Activated gamma-delta T cell treated with Interleukin-2 at 50 U/mL for 16 hours (primary cell): Measurements from ENCODE around the gene MYO3A.

Source experiments
- DNase-seq: peaks from one replicate; pipeline ENCODE4 v3.0.0-alpha.2; 2020

MYO3A gene, protein sequence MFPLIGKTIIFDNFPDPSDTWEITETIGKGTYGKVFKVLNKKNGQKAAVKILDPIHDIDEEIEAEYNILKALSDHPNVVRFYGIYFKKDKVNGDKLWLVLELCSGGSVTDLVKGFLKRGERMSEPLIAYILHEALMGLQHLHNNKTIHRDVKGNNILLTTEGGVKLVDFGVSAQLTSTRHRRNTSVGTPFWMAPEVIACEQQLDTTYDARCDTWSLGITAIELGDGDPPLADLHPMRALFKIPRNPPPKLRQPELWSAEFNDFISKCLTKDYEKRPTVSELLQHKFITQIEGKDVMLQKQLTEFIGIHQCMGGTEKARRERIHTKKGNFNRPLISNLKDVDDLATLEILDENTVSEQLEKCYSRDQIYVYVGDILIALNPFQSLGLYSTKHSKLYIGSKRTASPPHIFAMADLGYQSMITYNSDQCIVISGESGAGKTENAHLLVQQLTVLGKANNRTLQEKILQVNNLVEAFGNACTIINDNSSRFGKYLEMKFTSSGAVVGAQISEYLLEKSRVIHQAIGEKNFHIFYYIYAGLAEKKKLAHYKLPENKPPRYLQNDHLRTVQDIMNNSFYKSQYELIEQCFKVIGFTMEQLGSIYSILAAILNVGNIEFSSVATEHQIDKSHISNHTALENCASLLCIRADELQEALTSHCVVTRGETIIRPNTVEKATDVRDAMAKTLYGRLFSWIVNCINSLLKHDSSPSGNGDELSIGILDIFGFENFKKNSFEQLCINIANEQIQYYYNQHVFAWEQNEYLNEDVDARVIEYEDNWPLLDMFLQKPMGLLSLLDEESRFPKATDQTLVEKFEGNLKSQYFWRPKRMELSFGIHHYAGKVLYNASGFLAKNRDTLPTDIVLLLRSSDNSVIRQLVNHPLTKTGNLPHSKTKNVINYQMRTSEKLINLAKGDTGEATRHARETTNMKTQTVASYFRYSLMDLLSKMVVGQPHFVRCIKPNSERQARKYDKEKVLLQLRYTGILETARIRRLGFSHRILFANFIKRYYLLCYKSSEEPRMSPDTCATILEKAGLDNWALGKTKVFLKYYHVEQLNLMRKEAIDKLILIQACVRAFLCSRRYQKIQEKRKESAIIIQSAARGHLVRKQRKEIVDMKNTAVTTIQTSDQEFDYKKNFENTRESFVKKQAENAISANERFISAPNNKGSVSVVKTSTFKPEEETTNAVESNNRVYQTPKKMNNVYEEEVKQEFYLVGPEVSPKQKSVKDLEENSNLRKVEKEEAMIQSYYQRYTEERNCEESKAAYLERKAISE (N-terminal part only)

DNA sequence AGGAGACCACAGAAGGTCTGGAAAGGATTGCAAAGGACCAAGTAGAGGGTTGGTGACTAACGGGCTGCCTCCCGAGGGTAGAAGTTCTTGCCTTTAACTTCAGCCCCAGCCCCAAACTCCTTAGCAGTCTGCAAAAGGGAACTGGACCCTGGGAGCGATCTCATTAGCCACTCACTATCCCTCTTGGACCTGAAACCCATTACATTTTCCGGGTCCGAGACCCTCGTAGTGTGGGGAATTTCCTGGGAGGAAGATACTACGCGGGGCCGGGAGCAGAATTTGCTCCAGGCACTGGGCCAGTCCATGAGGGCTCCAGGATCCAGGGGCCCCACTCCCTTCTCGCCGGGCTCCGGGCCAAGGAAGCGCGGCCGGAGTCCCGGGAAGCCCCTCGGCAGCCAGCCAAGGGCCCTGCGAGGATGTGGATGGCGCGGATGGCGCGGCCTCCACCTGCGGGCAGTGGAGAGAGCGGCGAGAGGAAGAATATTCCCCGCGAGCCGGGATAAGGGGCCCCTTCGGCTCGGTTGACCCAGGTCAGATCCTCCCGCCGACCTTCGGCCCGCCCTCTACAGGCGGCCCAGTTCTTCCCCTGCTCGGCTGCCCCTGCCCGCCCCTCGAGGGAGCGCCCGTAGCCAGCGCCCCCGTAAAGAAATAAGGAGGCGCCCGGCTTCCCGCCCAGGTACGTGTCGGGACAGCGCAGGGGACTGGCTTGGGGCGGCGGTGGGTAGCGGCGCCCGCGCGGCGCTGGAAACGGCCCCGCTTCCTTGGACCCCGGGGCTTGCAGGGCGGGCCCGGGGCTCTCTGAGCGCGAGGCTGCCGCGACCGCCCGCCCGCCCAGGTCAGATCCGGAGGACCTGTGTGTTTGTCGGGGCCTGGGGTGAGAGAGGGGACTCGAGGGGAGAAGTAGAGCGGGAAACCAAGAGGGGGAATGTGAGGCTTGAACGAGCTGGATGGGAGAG lies at the start of gene MYO3A:
MYO3A (plus strand) TSS at position 577 of the 956 bp plus-strand sequence. CDS start 17,882 bp downstream, outside the sequence.
- DNase-seq = no peak

DNA sequence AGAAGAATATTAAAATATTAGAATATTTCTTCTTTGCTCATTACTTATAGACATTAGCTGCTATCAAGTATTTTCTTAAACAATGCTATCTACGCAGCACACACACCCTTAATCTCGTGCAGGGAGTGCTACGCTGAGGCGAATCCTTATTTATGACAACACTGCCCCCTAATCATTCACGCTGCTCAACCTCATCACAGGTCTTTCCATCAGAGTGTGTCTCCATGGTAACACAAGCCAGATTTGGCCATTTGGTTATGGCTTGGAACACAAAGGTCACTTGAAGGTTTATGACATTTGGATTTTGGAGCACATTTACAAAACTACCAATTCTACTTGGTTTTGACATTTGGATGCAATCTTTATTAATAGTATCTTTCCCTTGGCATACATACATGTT lies 45.4 kb upstream of the MYO3A start:
- DNase-seq = no peak

DNA sequence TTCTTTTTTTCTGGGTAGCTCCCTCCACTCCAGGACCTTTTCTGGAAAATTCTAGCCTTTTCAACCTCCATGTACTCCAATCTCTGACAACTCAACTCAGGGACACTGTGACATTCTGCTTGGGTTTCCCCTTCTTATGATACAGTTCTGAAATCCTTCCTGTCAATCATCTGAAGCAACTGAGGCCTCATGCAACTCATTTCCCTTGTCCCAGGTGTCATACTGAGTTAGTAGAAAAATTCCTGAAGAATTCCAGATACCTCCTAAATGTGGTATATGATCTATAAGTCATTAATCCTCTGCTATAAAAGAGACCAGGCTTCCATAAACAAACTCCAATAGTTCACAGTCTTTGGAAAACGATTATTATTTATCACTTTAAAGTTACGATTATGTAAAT lies 43.0 kb upstream of the MYO3A start:
- no peak for DNase-seq

DNA sequence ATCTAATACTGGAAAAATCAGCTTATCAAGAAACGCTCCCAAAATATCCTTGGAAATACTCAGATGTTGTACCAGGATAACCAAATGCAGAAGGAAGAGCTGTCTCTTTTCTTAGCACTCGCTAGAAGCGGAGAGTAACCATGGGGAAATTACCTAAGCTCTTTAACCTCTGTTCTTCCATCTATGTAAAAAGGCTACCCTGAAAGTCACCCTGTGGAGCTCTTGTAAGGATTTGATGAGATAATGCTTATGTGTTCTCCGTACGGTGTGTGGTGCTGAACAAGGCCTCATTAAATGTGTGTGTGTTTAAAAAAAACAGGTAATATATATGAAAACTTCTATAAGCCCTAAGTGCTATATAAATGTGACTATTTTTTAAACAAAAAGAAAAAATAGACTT lies 38.2 kb upstream of the MYO3A start:
- no peak for DNase-seq

DNA sequence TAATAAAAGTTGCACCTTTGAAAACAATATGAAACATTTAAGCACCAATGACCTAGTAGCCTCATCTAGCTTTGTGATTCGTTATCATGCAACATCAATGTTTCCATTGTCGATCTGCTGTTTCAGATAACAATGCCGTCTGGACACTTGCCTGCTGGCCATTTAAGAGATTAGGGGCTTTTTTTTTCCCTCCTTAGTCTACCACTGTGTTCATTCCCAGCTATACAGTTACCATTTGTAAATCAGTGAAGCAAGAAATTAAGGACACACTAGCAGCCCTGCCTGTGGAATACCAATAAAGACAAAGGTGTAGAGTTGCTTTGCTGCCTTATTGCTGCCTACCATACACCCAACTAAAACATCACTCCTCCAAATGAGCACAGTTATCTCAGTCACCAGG lies 37.6 kb upstream of the MYO3A start:
- no peak for DNase-seq

DNA sequence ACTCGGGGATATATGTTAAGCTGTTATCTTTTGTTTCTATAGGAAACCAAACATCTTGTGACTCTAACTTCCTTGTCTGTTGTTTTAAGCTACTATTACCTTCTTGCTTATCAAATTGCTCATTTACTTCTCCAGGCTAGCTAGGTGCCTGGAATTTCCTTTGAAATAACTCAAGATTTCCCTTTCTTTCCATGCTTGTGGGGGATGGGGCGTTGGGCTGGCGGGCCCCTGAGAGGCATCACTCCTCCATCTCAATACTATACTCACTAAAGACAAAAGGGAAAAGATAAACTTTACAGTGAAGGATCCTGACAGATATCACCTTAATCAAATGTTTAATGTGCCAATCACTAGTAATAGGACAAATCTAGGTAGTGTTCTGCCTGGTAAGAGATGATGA lies 34.7 kb upstream of the MYO3A start:
- no peak for DNase-seq

DNA sequence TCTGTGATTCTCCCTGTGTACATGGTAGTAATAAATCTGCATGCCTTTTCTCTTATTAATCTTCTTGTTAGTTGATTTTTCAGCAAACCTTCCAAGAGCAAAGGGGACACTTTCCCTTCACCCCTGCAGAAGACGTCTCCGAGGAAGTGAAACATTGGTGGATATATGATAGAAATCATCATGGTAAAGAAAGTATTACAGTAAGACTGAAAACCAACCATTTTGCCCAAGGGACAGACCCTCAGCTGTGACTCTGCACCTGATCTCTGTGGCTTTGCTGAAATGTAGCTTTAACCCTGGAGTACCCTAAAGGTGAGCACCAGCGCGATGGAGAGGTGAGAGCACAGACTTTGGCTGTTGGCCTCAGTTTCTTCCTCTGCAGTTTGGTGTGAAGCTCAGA lies 32.8 kb upstream of the MYO3A start:
- DNase-seq = no peak

DNA sequence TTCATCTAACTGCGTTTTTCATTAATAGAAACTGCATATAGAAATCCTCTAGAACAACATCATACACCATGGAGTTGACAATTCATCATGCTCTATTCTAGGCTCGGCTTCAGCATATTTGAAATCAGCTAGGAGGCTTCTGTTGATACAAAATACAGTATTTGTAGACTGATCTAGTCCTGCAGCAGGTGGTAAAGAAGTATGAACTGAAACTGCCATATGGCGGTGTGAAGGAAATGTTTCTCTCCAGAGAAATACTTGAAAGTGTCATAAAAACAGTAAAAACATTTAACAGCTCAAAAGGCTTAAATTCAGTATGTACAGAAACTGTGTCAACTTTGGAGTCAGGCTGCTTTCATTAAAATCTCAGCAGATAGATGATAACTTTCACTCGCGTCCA lies 32.0 kb upstream of the MYO3A start:
- no peak for DNase-seq

DNA sequence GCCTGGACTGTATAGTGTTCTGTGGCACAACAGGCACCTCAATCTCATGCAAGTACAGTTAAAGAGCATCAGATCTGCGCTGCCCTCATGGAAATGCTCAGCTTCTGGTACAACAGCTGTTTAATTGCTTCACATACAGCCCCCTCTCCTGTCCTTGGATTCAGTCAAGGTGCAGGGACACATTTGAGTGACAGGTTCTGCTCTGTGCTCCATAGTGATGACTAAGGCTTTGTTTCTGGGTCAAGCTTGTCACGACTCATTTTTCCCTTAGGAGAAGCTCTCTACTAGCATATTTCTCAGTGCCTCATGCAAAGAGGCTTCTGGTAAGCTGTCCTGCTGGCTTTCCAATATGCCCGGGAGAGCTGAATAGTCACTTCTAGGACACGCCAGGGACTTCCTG lies 26.8 kb upstream of the MYO3A start:
- no peak for DNase-seq

DNA sequence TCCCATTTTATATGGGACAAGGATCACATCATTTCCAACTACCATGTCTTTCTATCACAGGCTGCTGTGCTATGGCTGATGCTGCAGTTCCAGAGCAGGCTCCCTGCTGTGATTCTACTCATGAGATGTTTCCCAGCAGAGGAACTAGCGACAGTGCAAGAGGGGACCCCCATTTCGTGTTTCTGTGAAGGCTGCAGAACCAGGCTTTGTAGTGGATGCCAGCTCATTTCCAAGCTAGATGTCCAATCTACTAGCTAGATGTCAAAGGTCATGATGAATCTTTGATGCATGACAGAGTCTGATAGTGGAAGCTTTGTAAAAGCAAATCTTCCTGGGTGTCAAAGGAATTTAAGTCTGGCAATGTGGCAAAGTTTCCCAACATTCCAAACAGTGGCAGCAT lies 21.2 kb upstream of the MYO3A start:
- DNase-seq = no peak

DNA sequence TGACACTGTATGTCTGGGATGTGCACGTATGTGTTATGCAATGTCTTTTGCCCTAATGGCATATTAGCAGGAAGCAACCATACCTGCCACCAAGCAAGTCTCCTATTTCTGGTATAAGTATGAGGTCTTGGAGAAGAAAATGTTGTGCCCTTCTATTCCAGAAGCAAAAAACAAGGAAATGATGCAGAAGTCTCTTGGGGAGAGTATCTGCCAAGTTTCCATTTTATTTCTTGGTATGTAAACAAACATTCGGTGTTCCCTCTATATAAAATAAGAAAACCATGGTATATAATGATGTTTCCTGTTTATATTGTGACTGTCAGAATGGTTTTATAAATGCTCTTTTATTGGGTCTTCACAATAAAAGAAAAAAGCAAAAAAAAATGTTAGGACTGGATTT lies 19.3 kb upstream of the MYO3A start:
- no peak for DNase-seq

DNA sequence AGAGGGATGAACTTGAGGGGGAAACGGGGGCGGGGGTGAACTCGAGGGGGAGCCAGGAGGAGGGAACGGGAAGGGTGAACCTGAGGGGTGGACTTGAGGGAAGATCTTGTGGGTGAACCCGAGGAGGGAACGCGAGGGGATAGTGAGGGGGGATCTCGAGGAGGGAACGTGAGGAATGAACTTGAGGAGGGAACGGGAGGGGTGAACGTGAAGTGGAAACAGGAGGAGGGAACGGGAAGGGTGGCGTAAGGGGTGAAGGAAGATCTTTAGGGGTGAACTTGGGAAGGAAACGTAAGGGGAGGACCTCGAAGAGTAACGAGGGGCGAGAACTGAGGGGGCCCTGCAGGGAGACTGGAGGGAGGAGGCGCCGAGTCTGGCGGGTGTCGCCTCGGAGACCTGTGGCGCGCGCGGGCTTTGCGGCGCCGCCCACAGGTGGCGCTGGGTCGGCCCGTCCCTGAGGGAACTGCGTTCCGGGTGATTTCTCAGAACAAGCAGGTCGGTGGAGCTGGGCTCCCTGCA lies 651 bp downstream of the MYO3A start:
- no peak for DNase-seq

DNA sequence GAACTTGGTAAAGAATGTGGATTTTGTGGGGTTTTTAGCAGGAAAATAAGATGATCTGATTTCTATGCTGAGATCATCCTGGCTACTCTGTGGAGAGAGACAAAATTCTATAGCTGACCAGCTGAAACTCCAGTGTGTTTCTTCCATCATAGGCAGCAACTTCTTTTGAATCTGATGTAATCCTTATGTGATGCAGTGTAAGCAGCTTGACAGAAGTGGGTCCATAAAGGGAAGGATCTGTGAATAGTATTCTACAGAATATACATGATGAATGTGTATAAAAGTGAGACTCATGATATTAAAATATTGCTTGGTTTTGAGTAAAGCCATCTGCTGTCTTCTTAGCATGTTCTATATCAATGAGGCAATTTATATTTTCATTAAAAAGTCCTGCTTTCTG lies 4.4 kb downstream of the MYO3A start:
- DNase-seq = no peak

DNA sequence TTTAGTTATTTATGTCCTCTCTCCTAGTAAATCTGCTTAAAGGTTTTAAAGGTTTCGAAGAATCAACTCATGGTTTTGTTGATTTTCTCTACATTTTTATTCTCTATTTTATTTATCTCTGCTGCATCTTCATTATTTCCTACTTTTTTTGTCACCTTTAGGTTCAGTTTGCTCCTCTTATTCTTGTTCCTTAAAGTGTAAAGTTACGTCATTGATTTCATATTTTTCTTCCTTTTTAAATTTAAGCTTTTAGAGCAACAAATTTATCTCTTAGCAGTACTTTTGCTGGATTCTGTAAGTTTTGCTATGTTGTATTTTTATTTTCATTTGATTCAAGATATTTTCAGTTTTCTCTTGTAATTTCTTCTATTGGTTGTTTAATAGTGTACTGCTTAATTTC lies 10.7 kb downstream of the MYO3A start:
- no peak for DNase-seq

DNA sequence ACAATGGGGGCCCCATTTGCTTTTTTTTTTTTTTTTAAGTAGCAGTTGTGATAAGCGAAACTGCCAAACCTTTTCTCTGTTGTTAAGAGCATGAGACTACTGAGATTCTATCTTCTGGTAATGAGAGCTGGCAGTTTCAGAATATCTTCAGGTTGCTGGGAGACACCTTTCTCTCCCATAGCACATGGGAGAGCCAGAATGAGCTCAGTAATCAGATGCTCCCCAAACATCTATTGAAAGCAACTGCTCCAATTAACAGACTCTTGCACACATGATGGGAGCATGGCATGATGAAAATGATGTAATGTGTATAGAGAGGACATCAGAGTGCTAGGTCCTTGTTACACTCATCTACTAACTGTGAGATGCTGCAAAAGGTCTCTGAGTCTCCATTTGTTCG lies 18.8 kb downstream of the MYO3A start:
- DNase-seq = no peak

DNA sequence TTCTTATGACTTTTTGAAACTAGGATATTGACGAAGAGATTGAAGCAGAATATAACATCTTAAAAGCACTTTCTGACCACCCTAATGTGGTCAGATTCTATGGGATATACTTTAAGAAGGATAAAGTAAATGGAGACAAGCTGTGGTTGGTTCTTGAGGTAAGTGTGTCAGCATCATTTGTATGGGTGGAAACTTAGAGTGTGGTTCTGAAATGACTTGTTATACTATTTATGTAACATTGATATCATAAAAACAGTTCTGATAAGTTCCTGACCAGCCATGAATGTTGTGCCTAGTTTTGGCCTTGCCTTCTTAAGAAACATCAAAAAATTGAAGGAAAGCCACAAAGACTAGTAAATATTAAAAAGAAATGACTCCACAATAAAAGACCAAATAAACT lies 20.8 kb downstream of the MYO3A start:
- no peak for DNase-seq

DNA sequence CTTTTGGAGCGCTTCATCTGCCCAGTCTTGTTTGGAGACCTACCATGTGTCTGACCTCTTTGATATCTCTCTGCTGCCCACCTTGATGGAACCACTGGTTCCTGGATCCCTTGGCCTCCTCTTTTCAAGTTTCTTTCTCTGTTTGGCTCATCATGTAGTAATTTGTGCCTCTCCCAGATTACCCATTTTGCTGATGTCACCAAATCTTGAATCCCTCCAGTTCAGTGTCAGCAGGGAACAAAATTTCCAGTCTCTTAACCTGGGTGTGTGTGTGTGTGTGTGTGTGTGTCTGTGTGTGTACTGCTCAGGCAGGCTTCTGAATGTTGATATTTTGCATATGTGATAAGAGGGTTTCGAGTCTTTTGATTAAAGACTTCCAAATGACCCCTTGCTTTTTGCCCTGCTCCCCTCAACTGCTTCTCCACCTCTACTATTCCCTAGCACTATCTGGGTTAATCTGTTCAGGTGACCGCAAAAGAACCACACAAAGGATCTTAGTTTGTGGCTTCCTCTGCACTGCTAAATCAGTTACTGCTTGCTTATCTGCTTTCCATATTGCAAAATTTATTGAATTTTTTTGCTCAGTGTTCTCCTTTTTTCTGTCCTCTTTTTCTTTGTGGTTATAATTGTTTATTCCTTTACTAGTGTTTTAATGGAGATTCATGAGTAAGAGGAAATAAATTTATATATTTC lies 25.7 kb downstream of the MYO3A start:
- no peak for DNase-seq

DNA sequence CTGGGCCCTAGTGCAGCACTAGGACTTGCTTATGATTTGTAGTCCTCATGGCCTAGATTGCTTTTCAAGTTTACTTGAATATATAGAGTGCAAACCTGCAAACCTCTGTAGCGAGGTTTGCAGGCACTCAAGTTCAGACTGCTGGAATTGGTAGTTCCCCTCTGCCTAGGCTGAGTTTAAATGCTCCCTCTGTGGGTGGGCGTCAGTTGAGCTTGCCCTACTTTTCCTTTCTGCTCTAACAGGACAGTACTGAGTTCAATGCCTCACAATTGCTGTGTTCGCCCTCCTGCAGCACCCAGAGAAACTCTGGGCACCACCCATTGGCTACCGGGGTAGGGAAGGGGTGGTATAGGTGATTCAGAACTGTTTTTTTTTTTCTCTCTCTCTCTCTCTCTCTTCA lies 31.6 kb downstream of the MYO3A start:
- DNase-seq = no peak

DNA sequence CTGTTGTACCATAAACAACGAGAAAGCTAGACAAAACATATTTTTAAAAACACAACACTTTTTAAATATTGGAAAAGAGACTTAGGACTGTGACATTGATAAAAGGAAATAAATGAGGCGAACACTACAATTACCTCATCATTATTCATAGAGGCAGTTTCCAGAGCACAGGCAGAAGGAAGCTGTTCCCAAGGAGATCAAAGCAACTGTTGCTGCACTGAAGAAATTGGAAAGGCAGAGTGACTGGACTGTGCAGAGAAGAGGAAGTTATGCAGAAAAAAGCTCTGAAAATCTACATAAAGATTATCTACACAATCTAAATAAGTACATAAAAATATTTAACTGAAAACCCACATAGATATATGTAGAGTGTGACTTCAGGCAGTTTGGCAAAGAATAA lies 32.8 kb downstream of the MYO3A start:
- no peak for DNase-seq

DNA sequence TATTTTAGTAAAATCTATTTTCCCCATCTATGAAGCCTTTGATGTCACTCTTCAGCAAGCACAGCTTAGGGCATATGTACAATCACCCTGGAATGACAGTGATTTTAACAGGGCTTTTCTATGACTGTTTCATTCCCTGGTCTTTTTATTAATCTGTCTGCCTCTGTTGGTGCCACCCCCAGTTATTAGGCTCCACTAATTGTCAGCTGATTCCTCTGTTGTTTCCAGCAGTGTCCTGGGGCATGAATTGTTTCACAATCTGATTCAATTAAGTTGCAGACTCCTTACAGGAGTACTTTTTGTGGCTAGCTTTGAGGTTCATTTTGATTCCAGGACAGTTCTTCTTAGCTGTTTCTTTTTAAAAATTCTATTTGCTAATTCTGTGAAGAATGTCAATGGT lies 38.6 kb downstream of the MYO3A start:
- no peak for DNase-seq

DNA sequence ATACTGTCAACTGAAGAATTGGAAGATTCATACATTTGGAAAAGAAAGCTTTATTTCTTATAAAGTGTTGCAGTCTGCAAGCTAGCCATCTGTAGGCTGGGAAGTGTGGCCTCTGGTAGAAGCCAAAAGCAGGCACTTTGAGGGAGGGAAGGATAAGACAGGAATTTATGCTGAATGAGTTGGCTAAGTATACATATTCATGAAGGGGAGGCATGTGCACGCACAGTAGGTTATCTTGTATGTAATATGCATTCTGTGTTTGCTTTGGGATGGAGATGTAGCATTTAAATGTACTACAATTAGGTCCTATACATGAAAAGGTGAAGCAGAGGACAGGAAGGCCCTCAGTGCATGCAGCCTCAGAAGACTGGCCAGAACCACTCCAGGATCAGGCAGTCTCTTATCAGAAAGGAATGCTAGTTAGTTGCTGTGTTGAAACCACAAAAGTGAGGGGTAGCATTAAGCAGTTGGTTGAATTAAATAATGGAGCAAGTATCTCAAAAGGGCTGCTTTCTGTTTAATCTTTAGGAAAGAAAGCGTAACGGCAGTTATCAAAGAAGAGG lies 40.9 kb downstream of the MYO3A start:
- DNase-seq = no peak
